DMS153 treated with DMSO at 0.1 percent for 48 hours (cell line): ENCODE data around the gene FBXO24.
A peak's percentile ranks its signal among the peaks of the same experiment; 100 is the strongest.

Experiments used
- DNase-seq: peaks from one replicate; lab custom pipeline; 2025; ENCODE audit not compliant: unreplicated experiment; lab: John Stamatoyannopoulos, UW

The FBXO24 gene

GRCh38 chr7:100614308-100614861 lies 28.3 kb downstream of the FBXO24 start:
- DNase-seq = no peak

GRCh38 chr7:100620239-100620638 lies 34.1 kb downstream of the FBXO24 start:
- DNase-seq = no peak

DNA sequence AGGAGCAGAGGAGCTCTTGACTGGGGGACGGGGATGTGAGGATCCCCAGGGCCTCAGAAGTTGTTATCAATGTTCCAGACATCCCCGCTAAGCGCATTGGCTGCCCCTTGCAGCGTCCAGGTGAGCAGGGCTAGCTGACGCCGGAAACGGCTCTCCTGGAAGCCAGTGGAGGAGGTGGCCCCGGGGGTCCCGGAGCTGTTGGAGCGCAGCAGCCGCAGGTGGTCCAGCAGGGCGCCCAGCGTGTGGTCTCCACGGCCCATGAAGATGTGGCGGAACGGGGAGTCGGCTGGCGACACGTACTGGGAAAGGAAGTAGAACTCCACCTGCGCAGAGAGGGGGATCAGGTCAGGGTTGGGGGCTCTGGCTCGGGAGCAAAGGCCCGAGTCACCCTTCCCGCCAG lies 34.7 kb downstream of the FBXO24 start:
- no peak for DNase-seq

GRCh38 chr7:100621554-100621953 lies 35.4 kb downstream of the FBXO24 start:
- no peak for DNase-seq

GRCh38 chr7:100623951-100624824 lies 38.1 kb downstream of the FBXO24 start:
- no peak for DNase-seq

- no peak for DNase-seq
Observed at GRCh38 chr7:100626055-100626454, 39.9 kb downstream of the FBXO24 start.

GRCh38 chr7:100626530-100627237 lies 40.6 kb downstream of the FBXO24 start:
- DNase-seq = peak; percentile 42

GRCh38 chr7:100627238-100627549 lies 41.1 kb downstream of the FBXO24 start:
- DNase-seq = no peak

DNA sequence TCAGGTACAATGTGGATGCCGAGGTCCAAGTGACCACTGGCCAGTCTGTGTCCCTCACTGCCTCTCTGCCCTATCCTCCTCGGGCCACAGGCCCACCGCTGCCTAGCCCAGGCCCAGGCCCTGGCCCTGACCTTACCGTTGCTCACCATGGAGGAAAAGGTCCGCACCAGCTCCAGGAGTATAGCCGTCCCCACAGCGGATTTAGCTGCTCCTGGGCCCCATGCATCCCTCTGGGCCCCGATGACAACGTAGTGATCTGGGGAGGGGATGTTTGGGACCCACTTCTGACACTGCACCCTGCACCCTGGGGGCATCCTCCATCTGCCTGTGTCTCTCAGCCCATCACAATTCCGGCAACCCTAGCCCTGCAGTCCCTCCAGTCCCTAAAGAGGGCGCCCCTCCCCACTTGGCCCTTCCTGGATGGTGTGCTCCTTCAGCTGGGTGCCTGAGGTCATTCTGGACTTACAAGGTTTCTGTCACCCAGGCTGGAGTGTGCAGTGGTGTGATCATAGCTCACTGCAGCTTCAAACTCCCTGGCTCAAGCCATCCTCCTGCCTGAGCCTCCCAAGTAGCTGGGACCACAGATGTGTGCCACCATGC lies 43.1 kb downstream of the FBXO24 start:
- DNase-seq = no peak

- DNase-seq = no peak
Observed at GRCh38 chr7:100630066-100630465, 43.9 kb downstream of the FBXO24 start.

GRCh38 chr7:100632951-100633717 lies 47.0 kb downstream of the FBXO24 start:
- peak; percentile 56 for DNase-seq

- no peak for DNase-seq
Observed at GRCh38 chr7:100639995-100640516, 53.9 kb downstream of the FBXO24 start.

DNA sequence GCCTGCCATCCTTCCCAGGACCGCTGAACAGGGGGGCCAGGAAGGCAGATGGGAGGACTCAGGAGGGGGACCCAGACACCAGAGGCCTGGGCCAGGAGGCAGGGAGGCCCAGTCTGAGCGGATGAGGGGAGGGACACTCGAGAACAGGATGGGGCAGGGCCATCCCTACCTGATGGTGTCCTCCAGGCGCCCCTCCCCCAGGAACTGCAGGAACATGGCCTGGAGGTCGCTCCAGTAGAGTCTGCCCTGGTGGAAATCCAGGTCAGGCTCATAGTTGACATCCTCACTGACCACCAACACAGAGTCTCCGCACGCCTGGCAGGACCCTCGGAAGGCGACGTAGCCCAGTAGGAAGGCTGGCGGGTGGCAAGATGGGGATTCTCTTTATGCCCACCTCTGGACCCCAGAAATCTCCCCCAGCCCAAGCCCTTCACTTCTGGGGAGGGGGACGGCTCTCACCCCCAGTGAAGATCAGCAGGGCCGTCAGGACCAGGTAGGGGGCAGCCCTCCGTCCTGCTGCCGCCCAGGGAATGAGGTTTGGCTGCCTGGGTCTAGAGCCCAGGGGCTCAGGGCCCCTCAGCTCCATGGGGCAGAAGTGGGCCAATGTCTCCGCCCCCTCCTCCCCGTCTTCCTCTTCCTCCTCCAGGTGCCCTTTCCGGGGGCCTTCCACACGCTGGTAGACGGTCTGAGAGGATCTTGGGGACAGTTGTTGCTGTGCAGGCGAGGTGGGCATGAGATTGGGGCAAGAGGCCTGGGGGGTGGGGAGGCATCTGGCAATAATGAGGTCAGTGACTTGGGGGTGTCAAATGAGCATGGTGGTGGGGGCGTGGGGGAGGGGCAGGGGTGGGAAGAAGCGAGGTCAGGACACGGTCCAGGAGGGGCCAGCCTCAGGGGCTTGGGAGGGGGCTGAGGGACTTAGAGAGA lies 54.7 kb downstream of the FBXO24 start:
- DNase-seq = no peak

- no peak for DNase-seq
Observed at GRCh38 chr7:100641463-100641859, 55.3 kb downstream of the FBXO24 start, which contains the start of gene TFR2. TFR2 (minus strand) TSS chr7:100641552; CDS start chr7:100641509, 43 bp downstream.

DNA sequence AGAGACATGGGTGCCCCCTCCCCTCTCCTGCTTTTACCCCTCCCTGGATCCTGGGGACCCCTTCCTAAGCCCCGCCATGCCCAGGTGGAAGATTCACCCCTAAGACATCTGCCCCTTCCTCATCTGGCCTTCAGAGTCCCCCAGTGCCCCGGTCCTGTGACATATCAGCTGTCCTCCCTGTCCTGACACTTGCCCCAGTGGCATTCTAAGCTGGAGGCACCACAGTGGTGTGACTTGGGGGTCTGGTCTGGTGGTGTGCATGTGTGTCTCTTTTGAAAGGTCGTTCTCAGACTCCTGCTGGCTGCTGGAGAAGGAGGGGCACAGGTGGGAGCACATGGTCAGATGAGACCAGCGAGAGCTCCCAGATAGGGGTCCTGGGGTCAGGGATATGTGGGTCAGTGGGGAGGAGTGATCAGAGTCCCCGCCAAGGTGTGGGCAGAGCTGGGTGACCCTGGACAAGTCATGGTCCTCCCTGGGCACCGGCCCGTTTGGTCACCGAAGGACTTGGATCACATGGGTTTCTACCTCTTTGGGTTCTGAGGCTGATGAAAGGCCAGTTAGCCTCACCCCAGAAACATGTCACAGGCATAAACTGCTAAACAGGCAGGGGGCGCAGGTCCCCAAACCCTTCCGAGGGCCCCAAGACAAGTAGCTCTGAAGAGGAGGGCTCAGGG lies 55.9 kb downstream of the FBXO24 start:
- DNase-seq = no peak

GRCh38 chr7:100642534-100642907 lies 56.4 kb downstream of the FBXO24 start:
- DNase-seq = no peak

DNA sequence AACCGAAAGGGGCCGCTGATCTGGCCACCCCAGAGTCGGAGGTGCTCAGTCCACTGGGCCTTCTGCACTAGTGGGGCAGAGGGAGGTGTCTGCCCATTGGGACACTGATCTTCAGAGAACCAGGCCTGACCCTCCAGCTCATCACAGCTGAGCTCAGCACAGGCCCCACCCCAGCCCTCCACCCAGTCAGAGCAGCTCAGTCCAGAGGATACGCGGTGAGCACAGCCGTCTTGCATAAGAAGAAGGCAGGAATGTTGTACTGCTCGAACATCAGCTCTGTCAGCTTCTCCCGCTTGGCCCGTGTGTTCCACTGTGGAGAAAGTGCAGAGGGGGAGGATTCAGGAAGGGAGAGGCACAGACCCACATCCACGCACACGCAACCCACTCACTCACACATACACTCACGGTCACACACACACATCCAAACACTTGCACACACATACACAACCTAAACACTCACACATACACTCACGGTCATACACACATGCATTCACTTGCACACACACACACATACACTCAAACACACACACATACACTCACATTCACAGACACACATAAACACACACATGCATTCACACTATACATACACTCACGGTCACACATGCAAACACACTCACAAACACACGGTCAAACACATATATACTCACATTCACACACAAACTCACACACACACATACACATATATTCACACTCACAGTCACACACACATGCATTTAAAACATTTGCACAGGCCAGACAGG lies 63.9 kb downstream of the FBXO24 start:
- DNase-seq = no peak
